Activated CD4-positive, alpha-beta T cell treated with anti-CD3 and anti-CD28 coated beads, Interleukin-2, Interleukin-4, amounts not matched to agents 100 ng/mL and 50 ng/mL, durations not matched to agents 16 hours and 8 hours (primary cell): ENCODE data around the gene DENND10.
"Not testable (repeated sequence)": the region's sequence is repeated elsewhere in the genome, so short reads cannot be mapped to it uniquely, and the experiment has no call there.

ENCODE experiments used
- DNase-seq: peaks from one replicate; pipeline ENCODE4 v3.0.0-alpha.2; 2020; ENCODE audit warnings: low spot score

The DENND10 gene

GRCh38 chr10:119098576-119098975 is 5.3 kb upstream of the DENND10 start:
- DNase-seq = no peak

GRCh38 chr10:119100434-119101238 is 3.3 kb upstream of the DENND10 start:
- DNase-seq = no peak

- DNase-seq = no peak
Observed at GRCh38 chr10:119101366-119102098, 2.4 kb upstream of the DENND10 start.

- DNase-seq = no peak
Observed at GRCh38 chr10:119103241-119103902, 541 bp upstream of the DENND10 start.

GRCh38 chr10:119104654-119105015 is 722 bp downstream of the DENND10 start:
- DNase-seq = no peak

GRCh38 chr10:119105155-119105554 is 1.2 kb downstream of the DENND10 start:
- no peak for DNase-seq

- not testable (repeated sequence) for DNase-seq
Observed at GRCh38 chr10:119105899-119106298, 2.0 kb downstream of the DENND10 start.

GRCh38 chr10:119107106-119107505 is 3.2 kb downstream of the DENND10 start:
- not testable (repeated sequence) for DNase-seq

GRCh38 chr10:119107771-119108170 is 3.9 kb downstream of the DENND10 start:
- not testable (repeated sequence) for DNase-seq

GRCh38 chr10:119112056-119112455 is 8.1 kb downstream of the DENND10 start:
- no peak for DNase-seq

- DNase-seq = no peak
Observed at GRCh38 chr10:119113751-119114732, 10.1 kb downstream of the DENND10 start.

GRCh38 chr10:119115926-119116325 is 12.0 kb downstream of the DENND10 start:
- no peak for DNase-seq

- DNase-seq = no peak
Observed at GRCh38 chr10:119116326-119116951, 12.5 kb downstream of the DENND10 start.

- no peak for DNase-seq
Observed at GRCh38 chr10:119118231-119118630, 14.3 kb downstream of the DENND10 start.

- no peak for DNase-seq
Observed at GRCh38 chr10:119119400-119119799, 15.5 kb downstream of the DENND10 start.

GRCh38 chr10:119120413-119120867 is 16.5 kb downstream of the DENND10 start:
- DNase-seq = no peak

GRCh38 chr10:119120875-119121274 is 17.0 kb downstream of the DENND10 start:
- DNase-seq = no peak

GRCh38 chr10:119125942-119126341 is 22.0 kb downstream of the DENND10 start:
- DNase-seq = no peak

- no peak for DNase-seq
Observed at GRCh38 chr10:119129721-119130120, 25.8 kb downstream of the DENND10 start.

GRCh38 chr10:119131512-119132240 is 27.8 kb downstream of the DENND10 start:
- peak; percentile 93 for DNase-seq
